Neural cell (in vitro differentiated cells): Measurements from ENCODE around the gene SEC22A. TPM values are rescaled to one million over a fixed set of nuclear protein-coding genes. Genes with fewer than 3 reads are reported as not detected.

ENCODE experiments used
- H2AFZ ChIP-seq: fragments of 200-600, 300-800 bp; sonication (generic), shearing (Covaris generic); 2 replicates; pipeline ENCODE4 v1.6.0; 2014; ENCODE audit warnings: low read depth, mild to moderate bottlenecking, antibody characterized with exemption, low read length, moderate library complexity
- H3F3A ChIP-seq: fragments of 200-600 bp; shearing (Covaris generic); 2 replicates; pipeline ENCODE4 v1.6.1; 2016; ENCODE audit warnings: mild to moderate bottlenecking, moderate library complexity, mixed read lengths, antibody characterized with exemption, low read length; ENCODE audit not compliant: insufficient read depth, poor library complexity, severe bottlenecking
- H3K27ac ChIP-seq: fragments of 200-600, 300-800 bp; sonication (generic), shearing (Covaris generic); 2 replicates; pipeline ENCODE4 v1.5.1; 2014; ENCODE audit warnings: mild to moderate bottlenecking, low read length, moderate library complexity
- H3K27me3 ChIP-seq: fragments of 300-800, 200-600 bp; sonication (generic), shearing (Covaris generic); 2 replicates; pipeline ENCODE4 v1.6.0; 2014; ENCODE audit warnings: mild to moderate bottlenecking, low read depth, low read length, moderate library complexity; ENCODE audit not compliant: insufficient read depth
- H3K36me3 ChIP-seq: fragments of 300-800, 200-600 bp; sonication (generic), shearing (Covaris generic); 2 replicates; pipeline ENCODE4 v1.5.1; 2014; ENCODE audit warnings: mild to moderate bottlenecking, antibody characterized with exemption, low read length, moderate library complexity; ENCODE audit not compliant: insufficient read depth
- H3K4me2 ChIP-seq: fragments of 300-800, 200-600 bp; sonication (generic), shearing (Covaris generic); 2 replicates; pipeline ENCODE4 v1.6.0; 2014; ENCODE audit warnings: mild to moderate bottlenecking, low read length
- H3K4me3 ChIP-seq: fragments of 300-800, 200-600 bp; sonication (generic), shearing (Covaris generic); 2 replicates; pipeline ENCODE4 v1.5.1; 2014; ENCODE audit warnings: mild to moderate bottlenecking, low read length, moderate library complexity
- H3K79me2 ChIP-seq: fragments of 200-600 bp; shearing (Covaris generic); replicated peaks from 2 replicates; pipeline ENCODE4 v1.6.0; 2014; ENCODE audit warnings: mild to moderate bottlenecking, low read length, moderate library complexity; ENCODE audit not compliant: insufficient read depth
- H3K9ac ChIP-seq: fragments of 300-800, 200-600 bp; sonication (generic), shearing (Covaris generic); 2 replicates; pipeline ENCODE4 v1.6.1; 2016; ENCODE audit warnings: mild to moderate bottlenecking, low read length, mixed read lengths
- H3K9me2 ChIP-seq: fragments of 200-600 bp; shearing (Covaris generic); 2 replicates; pipeline ENCODE4 v1.6.1; 2016; ENCODE audit warnings: mild to moderate bottlenecking, low read length, mixed read lengths; ENCODE audit not compliant: insufficient read depth
- H3K9me3 ChIP-seq: fragments of 200-600, 300-800 bp; sonication (generic), shearing (Covaris generic); 2 replicates; pipeline ENCODE4 v1.6.1; 2016; ENCODE audit warnings: mild to moderate bottlenecking, mixed run types, low read length, moderate library complexity, mixed read lengths
- H4K20me1 ChIP-seq: fragments of 200-600 bp; shearing (Covaris generic); 2 replicates; pipeline ENCODE4 v1.6.1; 2016; ENCODE audit warnings: mild to moderate bottlenecking, mixed run types; ENCODE audit not compliant: insufficient read depth
- EP300 ChIP-seq: fragments of 450-650 bp; conservative IDR thresholded peaks from 2 replicates; pipeline ENCODE4 v1.6.1; 2014; ENCODE audit warnings: antibody characterized with exemption, mild to moderate bottlenecking, moderate library complexity; ENCODE audit not compliant: poor library complexity, severe bottlenecking
- EZH2 ChIP-seq: fragments of 200-600, 300-800 bp; shearing (Covaris generic), sonication (generic); IDR thresholded peaks from 2 replicates; pipeline ENCODE4 v1.6.1; 2014; ENCODE audit warnings: antibody characterized with exemption, low read length, borderline replicate concordance, mild to moderate bottlenecking; ENCODE audit not compliant: insufficient read depth, poor library complexity, severe bottlenecking
- MXI1 ChIP-seq: fragments of 450-650 bp; conservative IDR thresholded peaks from 2 replicates; pipeline ENCODE4 v1.6.1; 2014; ENCODE audit warnings: antibody characterized with exemption, mild to moderate bottlenecking; ENCODE audit not compliant: poor library complexity, severe bottlenecking
- POLR2AphosphoS5 ChIP-seq: IDR thresholded peaks from 2 replicates; pipeline ENCODE4 v1.6.1; 2012
- RAD21 ChIP-seq: fragments of 450-650 bp; conservative IDR thresholded peaks from 2 replicates; pipeline ENCODE4 v1.6.1; 2014; ENCODE audit warnings: antibody characterized with exemption, mild to moderate bottlenecking, moderate library complexity
- SMC3 ChIP-seq: fragments of 450-650 bp; conservative IDR thresholded peaks from 2 replicates; pipeline ENCODE4 v1.6.1; 2014; ENCODE audit warnings: antibody characterized with exemption, mild to moderate bottlenecking, moderate library complexity; ENCODE audit not compliant: poor library complexity
- TAF1 ChIP-seq: IDR thresholded peaks from 2 replicates; pipeline ENCODE4 v1.6.1; 2012; ENCODE audit warnings: low read depth
- polyA plus RNA-seq: library from polyadenylated mRNA; depleted of rRNA; stranded (reverse); fragments of >200 nt; gene quantifications from 2 replicates; pipeline ENCODE4 v1.2.3, GENCODE V29; 2014
- TF ChIP-seq, protein P1 (sequence below): IDR thresholded peaks from 2 replicates; pipeline ENCODE4 v1.6.1; 2012; ENCODE audit warnings: borderline replicate concordance
- TF ChIP-seq, protein P2 (sequence below): fragments of 450-650 bp; IDR thresholded peaks from 2 replicates; pipeline ENCODE4 v1.5.1; 2014; ENCODE audit warnings: antibody characterized with exemption, mild to moderate bottlenecking, moderate library complexity; ENCODE audit not compliant: poor library complexity, severe bottlenecking

Gene SEC22A
- polyA plus RNA-seq, 1 donor from 2014 or later, result 44.0 TPM

DNA sequence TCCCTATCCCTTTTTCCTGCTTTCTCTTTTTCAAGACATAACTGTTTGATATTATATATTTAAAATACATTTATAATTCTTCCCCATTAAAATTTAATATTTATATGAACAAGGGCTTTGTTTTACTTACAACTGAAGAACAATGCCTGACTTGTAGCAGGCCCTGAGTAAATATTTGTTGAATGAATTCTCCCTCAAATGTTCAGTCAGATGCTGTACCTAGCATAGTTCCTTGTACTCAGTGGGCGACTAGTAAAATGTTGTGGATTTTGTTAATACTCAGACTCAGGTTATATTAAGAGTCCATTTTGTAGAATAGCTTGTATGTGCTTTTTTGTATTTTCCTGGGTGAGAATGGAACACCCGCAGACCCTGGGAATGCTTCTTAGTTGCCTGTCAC lies 69.1 kb downstream of the SEC22A start:
- Histone ChIP-seq H3F3A (no peaks in the 10 kb centered on the region), H3K27me3 (no peaks in the 10 kb centered on the region), H3K36me3 (no peaks in the 10 kb centered on the region), H3K9me2 (no peaks in the 10 kb centered on the region), H3K27ac (no peak overlapping the region), H3K9me3 (no peaks in the 10 kb centered on the region), H2AFZ (no peak overlapping the region), H3K4me2 (no peak overlapping the region), H3K79me2 (no peaks in the 10 kb centered on the region), H3K4me3 (no peak overlapping the region), H3K9ac (no peak overlapping the region), H4K20me1 (no peaks in the 10 kb centered on the region)
- TF ChIP-seq, protein P1, sequence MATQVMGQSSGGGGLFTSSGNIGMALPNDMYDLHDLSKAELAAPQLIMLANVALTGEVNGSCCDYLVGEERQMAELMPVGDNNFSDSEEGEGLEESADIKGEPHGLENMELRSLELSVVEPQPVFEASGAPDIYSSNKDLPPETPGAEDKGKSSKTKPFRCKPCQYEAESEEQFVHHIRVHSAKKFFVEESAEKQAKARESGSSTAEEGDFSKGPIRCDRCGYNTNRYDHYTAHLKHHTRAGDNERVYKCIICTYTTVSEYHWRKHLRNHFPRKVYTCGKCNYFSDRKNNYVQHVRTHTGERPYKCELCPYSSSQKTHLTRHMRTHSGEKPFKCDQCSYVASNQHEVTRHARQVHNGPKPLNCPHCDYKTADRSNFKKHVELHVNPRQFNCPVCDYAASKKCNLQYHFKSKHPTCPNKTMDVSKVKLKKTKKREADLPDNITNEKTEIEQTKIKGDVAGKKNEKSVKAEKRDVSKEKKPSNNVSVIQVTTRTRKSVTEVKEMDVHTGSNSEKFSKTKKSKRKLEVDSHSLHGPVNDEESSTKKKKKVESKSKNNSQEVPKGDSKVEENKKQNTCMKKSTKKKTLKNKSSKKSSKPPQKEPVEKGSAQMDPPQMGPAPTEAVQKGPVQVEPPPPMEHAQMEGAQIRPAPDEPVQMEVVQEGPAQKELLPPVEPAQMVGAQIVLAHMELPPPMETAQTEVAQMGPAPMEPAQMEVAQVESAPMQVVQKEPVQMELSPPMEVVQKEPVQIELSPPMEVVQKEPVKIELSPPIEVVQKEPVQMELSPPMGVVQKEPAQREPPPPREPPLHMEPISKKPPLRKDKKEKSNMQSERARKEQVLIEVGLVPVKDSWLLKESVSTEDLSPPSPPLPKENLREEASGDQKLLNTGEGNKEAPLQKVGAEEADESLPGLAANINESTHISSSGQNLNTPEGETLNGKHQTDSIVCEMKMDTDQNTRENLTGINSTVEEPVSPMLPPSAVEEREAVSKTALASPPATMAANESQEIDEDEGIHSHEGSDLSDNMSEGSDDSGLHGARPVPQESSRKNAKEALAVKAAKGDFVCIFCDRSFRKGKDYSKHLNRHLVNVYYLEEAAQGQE, result no peak
- TF ChIP-seq MXI1 (no peak), EP300 (no peak), TAF1 (no peak), SMC3 (no peak), RAD21 (no peak), EZH2 (no peak), POLR2AphosphoS5 (no peak)
- TF ChIP-seq, protein P2, sequence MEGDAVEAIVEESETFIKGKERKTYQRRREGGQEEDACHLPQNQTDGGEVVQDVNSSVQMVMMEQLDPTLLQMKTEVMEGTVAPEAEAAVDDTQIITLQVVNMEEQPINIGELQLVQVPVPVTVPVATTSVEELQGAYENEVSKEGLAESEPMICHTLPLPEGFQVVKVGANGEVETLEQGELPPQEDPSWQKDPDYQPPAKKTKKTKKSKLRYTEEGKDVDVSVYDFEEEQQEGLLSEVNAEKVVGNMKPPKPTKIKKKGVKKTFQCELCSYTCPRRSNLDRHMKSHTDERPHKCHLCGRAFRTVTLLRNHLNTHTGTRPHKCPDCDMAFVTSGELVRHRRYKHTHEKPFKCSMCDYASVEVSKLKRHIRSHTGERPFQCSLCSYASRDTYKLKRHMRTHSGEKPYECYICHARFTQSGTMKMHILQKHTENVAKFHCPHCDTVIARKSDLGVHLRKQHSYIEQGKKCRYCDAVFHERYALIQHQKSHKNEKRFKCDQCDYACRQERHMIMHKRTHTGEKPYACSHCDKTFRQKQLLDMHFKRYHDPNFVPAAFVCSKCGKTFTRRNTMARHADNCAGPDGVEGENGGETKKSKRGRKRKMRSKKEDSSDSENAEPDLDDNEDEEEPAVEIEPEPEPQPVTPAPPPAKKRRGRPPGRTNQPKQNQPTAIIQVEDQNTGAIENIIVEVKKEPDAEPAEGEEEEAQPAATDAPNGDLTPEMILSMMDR, result no peak

DNA sequence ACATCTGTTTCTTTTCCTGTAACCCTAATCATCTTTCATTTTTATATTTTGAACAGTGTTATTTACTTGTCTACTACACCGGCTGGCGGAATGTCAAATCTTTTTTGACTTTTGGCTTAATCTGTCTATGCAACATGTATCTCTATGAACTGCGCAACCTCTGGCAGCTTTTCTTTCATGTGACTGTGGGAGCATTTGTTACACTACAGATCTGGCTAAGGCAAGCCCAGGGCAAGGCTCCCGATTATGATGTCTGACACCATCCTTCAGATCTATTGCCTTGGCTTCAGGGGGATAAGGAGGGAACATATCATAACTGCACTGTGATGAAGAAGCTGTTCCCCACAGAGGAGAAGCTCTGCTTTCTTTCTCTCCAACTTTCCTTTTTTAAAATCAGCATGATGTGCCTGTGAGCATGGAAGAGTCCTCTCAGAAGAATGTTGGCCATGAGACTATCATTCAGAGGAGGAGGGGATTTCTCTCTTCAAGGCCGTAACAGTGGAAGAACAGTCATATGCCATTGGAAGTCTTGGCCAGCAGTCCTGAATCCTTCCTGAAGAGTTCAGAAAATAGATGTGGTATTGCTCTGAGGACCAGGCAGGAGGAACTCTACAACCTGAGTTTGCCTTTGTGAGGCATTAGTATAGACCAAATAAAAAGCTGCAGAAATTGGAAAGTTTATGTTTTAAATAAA lies 69.9 kb downstream of the SEC22A start:
- H3K79me2 ChIP-seq, result no peaks in the 10 kb centered on the region
- H3K9ac ChIP-seq, result no peak overlapping the region
- no peaks in the 10 kb centered on the region for H3K27me3 ChIP-seq
- H3K36me3 ChIP-seq, result no peaks in the 10 kb centered on the region
- no peaks in the 10 kb centered on the region for H3K9me2 ChIP-seq
- no peaks in the 10 kb centered on the region for H3K9me3 ChIP-seq
- H3F3A ChIP-seq, result no peaks in the 10 kb centered on the region
- no peak overlapping the region for H3K4me2 ChIP-seq
- no peak overlapping the region for H3K27ac ChIP-seq
- no peak overlapping the region for H2AFZ ChIP-seq
- no peak overlapping the region for H3K4me3 ChIP-seq
- TF ChIP-seq EP300 (no peak), MXI1 (no peak), POLR2AphosphoS5 (no peak), TAF1 (no peak), SMC3 (no peak), RAD21 (no peak)
- TF ChIP-seq, protein P2, result no peak
- TF ChIP-seq, protein P1, result no peak
- no peaks in the 10 kb centered on the region for H4K20me1 ChIP-seq
